ENCODE results near the gene ABTB1. TPM values are rescaled to one million over a fixed set of nuclear protein-coding genes. Genes with fewer than 3 reads are reported as not detected.

ABTB1 gene
- total RNA-seq, 4 donors from 2014 or later: 27.8 to 68.7 (median 39.3) TPM

- 94 to 95% methylated on average over 14 of the region's 14 CpGs for WGBS, 2 donors
- intact Hi-C loops (cut with DNase I; ENCODE audit: low total_unique reads): no loop called here
- TF ChIP-seq CTCF (IDR thresholded peaks at IDR 0.05) (no peak), POLR2A (IDR thresholded peaks at IDR 0.05) (no peak)
- no peak for DNase-seq (ENCODE audit: low spot score in 2 of 2)
- H3K4me3 ChIP-seq (ENCODE audit: low read depth, poor library complexity, severe bottlenecking): no peak overlapping the region
Observed at GRCh38 chr3:127711896-127712295, 39.1 kb downstream of the ABTB1 start.

- intact Hi-C loops (cut with DNase I; ENCODE audit: low total_unique reads): no loop called here
- H3K4me3 ChIP-seq (ENCODE audit: low read depth, poor library complexity, severe bottlenecking): no peak overlapping the region
- no peak for TF ChIP-seq POLR2A (IDR thresholded peaks at IDR 0.05)
- no peak for TF ChIP-seq CTCF (IDR thresholded peaks at IDR 0.05)
- DNase-seq (ENCODE audit: low spot score in 2 of 2): no peak
- whole genome bisulfite sequencing, 2 donors: 85 to 86% methylated on average over 9 of the region's 9 CpGs
Observed at GRCh38 chr3:127712461-127712860, 39.7 kb downstream of the ABTB1 start.

DNA sequence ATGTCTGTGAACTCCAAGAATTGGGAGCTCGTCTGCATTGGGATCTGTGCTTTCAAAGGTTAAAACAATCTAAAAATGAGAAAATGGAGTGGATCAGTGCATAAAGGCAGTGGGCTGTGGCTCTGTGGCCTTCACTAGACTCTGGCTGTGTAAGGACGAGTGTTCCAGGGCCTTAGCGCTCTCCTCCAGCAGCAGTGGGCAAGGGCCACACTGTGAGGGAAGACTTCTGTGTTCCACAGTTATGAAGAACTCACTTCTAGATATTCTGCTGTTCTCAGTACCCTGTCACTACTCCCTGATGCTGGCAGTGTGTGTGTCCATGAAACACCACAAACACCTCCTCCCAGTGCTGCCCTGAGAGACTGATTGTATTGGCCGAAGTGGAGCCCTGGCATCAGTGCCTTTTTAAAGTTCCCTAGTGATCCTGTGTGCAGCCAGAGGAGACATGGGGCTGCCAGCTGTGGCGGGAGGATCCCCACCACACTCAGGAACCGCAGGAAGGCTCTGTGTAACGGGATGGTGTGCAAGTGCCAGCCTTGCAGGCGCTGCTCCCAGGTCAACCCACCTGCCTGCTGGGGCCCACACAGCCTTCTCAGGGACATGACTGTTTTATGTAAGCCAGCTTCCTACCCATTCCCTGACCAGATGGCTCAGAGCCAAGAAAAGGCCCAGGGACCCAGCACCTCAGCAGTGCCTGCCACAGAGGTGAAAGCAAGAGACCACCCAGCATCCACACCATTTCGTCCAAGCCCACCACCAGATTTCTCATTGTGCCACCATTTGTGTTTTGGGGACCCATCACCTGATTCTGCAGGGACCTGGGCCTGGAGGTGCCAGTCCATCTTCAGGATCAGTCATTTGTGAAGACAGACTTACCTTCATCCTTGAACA lies 40.4 kb downstream of the ABTB1 start:
- 74 to 77% methylated on average over 9 of the region's 9 CpGs for WGBS, 2 donors
- no peak overlapping the region for H3K4me3 ChIP-seq (ENCODE audit: low read depth, poor library complexity, severe bottlenecking)
- DNase-seq (ENCODE audit: low spot score in 2 of 2): no peak
- intact Hi-C loops (cut with DNase I; ENCODE audit: low total_unique reads): no loop called here
- TF ChIP-seq CTCF (IDR thresholded peaks at IDR 0.05): no peak
- TF ChIP-seq POLR2A (IDR thresholded peaks at IDR 0.05): no peak

GRCh38 chr3:127714125-127714571 lies 41.4 kb downstream of the ABTB1 start:
- WGBS, 2 donors: 66 to 69% methylated on average over 10 of the region's 10 CpGs
- TF ChIP-seq POLR2A (IDR thresholded peaks at IDR 0.05): no peak
- no peak overlapping the region for H3K4me3 ChIP-seq (ENCODE audit: low read depth, poor library complexity, severe bottlenecking)
- DNase-seq (ENCODE audit: low spot score in 2 of 2): no peak
- intact Hi-C loops (cut with DNase I; ENCODE audit: low total_unique reads): no loop called here

GRCh38 chr3:127714866-127715265 lies 42.1 kb downstream of the ABTB1 start:
- WGBS, 2 donors: 89 to 98% methylated on average over 5 of the region's 5 CpGs
- TF ChIP-seq CTCF (IDR thresholded peaks at IDR 0.05) (no peak), POLR2A (IDR thresholded peaks at IDR 0.05) (no peak)
- no peak overlapping the region for H3K4me3 ChIP-seq (ENCODE audit: low read depth, poor library complexity, severe bottlenecking)
- no peak for DNase-seq (ENCODE audit: low spot score in 2 of 2)
- intact Hi-C loops (cut with DNase I; ENCODE audit: low total_unique reads): no loop called here

DNA sequence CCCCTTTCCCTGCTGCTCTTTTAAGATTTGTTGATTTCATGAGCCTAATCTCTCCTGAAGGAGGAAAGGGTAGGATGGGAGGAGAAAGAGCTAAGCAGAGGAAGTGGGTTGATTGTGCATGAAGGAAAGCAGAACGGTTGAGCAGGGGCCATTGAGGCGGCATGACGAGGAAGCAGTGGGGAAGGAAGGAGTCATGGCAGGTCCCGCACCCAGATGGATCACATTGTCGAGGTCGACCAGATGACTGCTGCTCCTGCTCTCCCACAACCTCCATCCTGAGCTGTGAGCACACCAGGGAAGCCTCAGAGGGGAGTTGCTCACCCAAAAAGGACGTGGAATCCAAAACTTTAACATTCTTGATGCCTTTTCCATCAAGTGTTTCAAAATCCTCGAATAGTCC lies 42.8 kb downstream of the ABTB1 start:
- no peak for TF ChIP-seq CTCF (IDR thresholded peaks at IDR 0.05)
- no peak for TF ChIP-seq POLR2A (IDR thresholded peaks at IDR 0.05)
- no peak overlapping the region for H3K4me3 ChIP-seq (ENCODE audit: low read depth, poor library complexity, severe bottlenecking)
- 69 to 71% methylated on average over 8 of the region's 8 CpGs for WGBS, 2 donors
- DNase-seq (ENCODE audit: low spot score in 2 of 2): no peak
- intact Hi-C loops (cut with DNase I; ENCODE audit: low total_unique reads): no loop called here
